Adrenal gland (tissue), 12 donors: ENCODE results near the gene NOP14. TPM values are rescaled to one million over a fixed set of nuclear protein-coding genes. Genes with fewer than 3 reads are reported as not detected.

ENCODE experiments used
- DNase-seq, 7 donors: peaks; one replicate each; pipeline ENCODE4 v3.0.0-alpha.2; 2019 to 2020
- H3K27ac ChIP-seq, 5 donors: fragments of 200-600 bp; sonication (generic) in 4 of 5; 1 replicate in 3 of 5; 2 replicates in 2 of 5; pipeline versions ENCODE4 v1.5.1 to v1.8.0; 2016 to 2020; ENCODE audit warnings: mild to moderate bottlenecking in 1 of 5
- H3K27me3 ChIP-seq: fragments of 200-600 bp; 2 replicates; pipeline ENCODE4 v1.8.0; 2021
- H3K36me3 ChIP-seq, 2 donors: fragments of 200-600 bp; replicated peaks in 1 of 2; 1 replicate in 1 of 2; 2 replicates in 1 of 2; pipeline versions ENCODE4 v1.5.1 to v1.8.0; 2018 to 2022
- H3K4me1 ChIP-seq, 2 donors: fragments of 200-600 bp; replicated peaks in 1 of 2; 1 replicate in 1 of 2; 2 replicates in 1 of 2; pipeline versions ENCODE4 v1.5.1 to v1.8.0; 2018 to 2021
- H3K4me3 ChIP-seq, 4 donors: fragments of 200-600 bp; sonication (generic) in 3 of 4; one replicate each; pipeline ENCODE4 v1.5.1; 2016 to 2018
- H3K9me3 ChIP-seq, 3 donors: fragments of 200-600 bp; sonication (generic) in 1 of 3; replicated peaks in 1 of 3; 1 replicate in 2 of 3; 2 replicates in 1 of 3; pipeline versions ENCODE4 v1.5.1 to v1.8.0; 2016 to 2021
- POLR2A ChIP-seq, 2 donors: fragments of 450-650 bp; IDR thresholded peaks; one replicate each; pipeline ENCODE4 v1.6.1; 2017; ENCODE audit warnings: antibody characterized with exemption in 2 of 2, mild to moderate bottlenecking in 2 of 2, moderate library complexity in 1 of 2
- WGBS, 4 donors: extraction: QIAGEN DNeasy Blood & Tissue Kit in 2 of 4; methylation state at CpG; one replicate each; pipeline versions ENCODE4 v1.1.5 to v1.1.7; 2013 to 2017; 5-methylcytosine and 5-hydroxymethylcytosine counted together
- intact Hi-C, 2 donors: fragments of 100-400 bp; cut with DNase I; formaldehyde crosslinking; loops; one replicate each; pipeline versions ENCODE4 v1.14.1 to v1.15.0; 2022 to 2023
- polyA plus RNA-seq, 3 donors: library from polyadenylated mRNA; stranded (reverse); fragments of 200-250 nt in 2 of 3; fragments of 350-450 nt in 1 of 3; fragmentation: Illumina TruSeq in 1 of 3; extraction: RNeasy Lipid Tissue Mini Kit (QIAGEN cat#74804) in 1 of 3; gene quantifications; one replicate each; pipeline ENCODE4 v1.2.3, GENCODE V29; 2013 to 2014
- total RNA-seq, 9 donors: library from RNA; depleted of rRNA in 4 of 9; stranded (reverse); fragments of >200 nt in 4 of 9; fragments of 120-200 nt in 1 of 9; fragmentation: NEBNext Ultra II Directional in 1 of 9; extraction: Animal tissue kit (Norgen Biotek cat#: 25700) in 1 of 9; gene quantifications; one replicate each; pipeline versions ENCODE4 v1.1.0 to v1.2.4, GENCODE V29; 2013 to 2023
- TF ChIP-seq, protein P1 (sequence below), 6 experiments: fragments of 450-650 bp in 4 of 6; fragments of 200-600 bp in 2 of 6; sonication (generic) in 1 of 6; IDR thresholded peaks; 1 replicate in 5 of 6; 2 replicates in 1 of 6; pipeline versions ENCODE4 v1.5.1 to v1.8.0; 2016 to 2021; ENCODE audit warnings: antibody characterized with exemption in 6 of 6, mild to moderate bottlenecking in 2 of 6, moderate library complexity in 1 of 6
- donor health status: healthy with polysubstance abuse.
- donor health status: Bipolar disorder and iron deficiency.
- donor health status: DM: yes; HTN: yes; CAD: no.
- donor health status: DM: no; HTN: no; CAD: no.
- donor health status: DM: no; HTN: no; CAD: no.
- donor health status: DM: yes; HTN: yes; CAD: no.

Gene NOP14
- total and polyA plus RNA-seq, 12 donors, result 16.4 to 56.5 (median 25.5) TPM

DNA sequence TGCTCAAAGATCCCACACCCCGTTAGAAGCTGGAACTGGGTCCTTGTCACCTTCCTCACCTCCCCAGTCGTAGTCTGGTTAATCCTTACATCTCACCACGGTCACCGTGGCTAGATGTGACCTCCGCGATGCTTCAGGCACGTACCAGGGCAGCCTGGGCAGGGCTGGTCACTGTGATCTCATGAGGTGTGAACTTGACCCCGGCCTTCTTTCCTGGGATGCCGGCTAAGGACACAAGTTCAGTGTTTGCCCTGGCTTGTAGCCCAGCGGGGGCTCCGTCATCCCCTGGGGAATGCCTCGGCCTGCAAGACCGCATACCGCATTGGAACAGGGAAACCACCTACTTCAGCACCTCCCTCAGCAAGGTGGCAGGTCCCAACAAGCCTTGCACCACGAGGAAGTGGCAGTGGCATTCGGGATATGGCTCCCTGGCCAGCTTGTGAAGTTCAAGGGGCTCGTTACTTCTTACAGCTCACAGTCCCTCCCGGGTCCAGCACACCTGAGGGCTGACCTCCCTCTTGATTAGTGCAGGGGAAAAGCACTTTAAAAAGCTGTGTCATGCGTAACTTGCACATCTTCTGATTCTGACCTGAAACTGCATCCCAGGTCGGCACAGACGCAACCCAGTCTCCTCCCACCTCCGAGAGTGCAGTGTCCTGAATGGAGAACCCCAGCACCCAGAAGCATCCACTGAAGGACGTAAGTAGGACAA is 25.9 kb downstream of the NOP14 start:
- H3K36me3 ChIP-seq, result peaks cover 0 to 45% of the 10 kb centered on the region in 2 donors
- peak overlapping the region in 4 of 5 donors; percentile 26 to 71 (median 52) for H3K27ac ChIP-seq

DNA sequence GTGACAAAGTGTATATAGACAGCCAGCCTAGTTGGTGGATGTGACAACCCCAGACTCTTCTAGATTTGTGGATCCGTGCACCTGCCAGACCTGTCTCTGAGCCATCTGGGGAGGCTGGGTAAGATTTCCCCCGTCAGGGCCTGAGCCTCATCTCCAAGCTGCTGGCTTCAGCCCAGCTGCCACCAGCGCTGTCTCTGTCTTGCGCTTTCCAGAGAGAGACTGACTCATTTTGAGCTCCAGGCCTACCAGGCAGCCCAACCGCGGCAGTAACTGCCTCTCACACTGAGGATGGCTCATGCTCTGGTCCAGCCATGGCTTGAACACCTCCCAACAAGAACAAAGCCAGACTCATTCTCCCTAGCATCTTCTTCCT is 26.4 kb downstream of the NOP14 start:
- DNase-seq, result peak; percentile 62 to 89 (median 86)
- H3K27me3 ChIP-seq, result no peaks in the 10 kb centered on the region
- peaks cover 16 to 38% of the 10 kb centered on the region in 2 donors for H3K4me1 ChIP-seq
- H3K9me3 ChIP-seq, result no peaks in the 10 kb centered on the region
- peaks cover 0 to 41% of the 10 kb centered on the region in 2 donors for H3K36me3 ChIP-seq
- H3K4me3 ChIP-seq, result no peak overlapping the region
- 31 to 87% (median 65%) methylated on average over 3 to 6 of the region's 6 CpGs for WGBS, 4 donors
- TF ChIP-seq, protein P1, sequence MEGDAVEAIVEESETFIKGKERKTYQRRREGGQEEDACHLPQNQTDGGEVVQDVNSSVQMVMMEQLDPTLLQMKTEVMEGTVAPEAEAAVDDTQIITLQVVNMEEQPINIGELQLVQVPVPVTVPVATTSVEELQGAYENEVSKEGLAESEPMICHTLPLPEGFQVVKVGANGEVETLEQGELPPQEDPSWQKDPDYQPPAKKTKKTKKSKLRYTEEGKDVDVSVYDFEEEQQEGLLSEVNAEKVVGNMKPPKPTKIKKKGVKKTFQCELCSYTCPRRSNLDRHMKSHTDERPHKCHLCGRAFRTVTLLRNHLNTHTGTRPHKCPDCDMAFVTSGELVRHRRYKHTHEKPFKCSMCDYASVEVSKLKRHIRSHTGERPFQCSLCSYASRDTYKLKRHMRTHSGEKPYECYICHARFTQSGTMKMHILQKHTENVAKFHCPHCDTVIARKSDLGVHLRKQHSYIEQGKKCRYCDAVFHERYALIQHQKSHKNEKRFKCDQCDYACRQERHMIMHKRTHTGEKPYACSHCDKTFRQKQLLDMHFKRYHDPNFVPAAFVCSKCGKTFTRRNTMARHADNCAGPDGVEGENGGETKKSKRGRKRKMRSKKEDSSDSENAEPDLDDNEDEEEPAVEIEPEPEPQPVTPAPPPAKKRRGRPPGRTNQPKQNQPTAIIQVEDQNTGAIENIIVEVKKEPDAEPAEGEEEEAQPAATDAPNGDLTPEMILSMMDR (IDR thresholded peaks at IDR 0.05), result no peak
- peak in 1 of 2 donors; percentile 38 for TF ChIP-seq POLR2A (IDR thresholded peaks at IDR 0.05)
- peak overlapping the region in 4 of 5 donors; percentile 26 to 71 (median 52) for H3K27ac ChIP-seq
- intact Hi-C loops, result loop anchor here (10.0 kb wide), 2 partner anchors 92 to 172 kb away; partner anchors contain the start of gene ADD1 (in 2 of the 2)

More for the DNA sequence above, 25.9 kb downstream of the NOP14 start:
- Histone ChIP-seq H3K27me3 (no peaks in the 10 kb centered on the region), H3K9me3 (no peaks in the 10 kb centered on the region), H3K4me3 (no peak overlapping the region), H3K4me1 (peaks cover 16 to 38% of the 10 kb centered on the region in 2 donors)
- DNase-seq, result peak in 6 of 7 donors; percentile 33 to 73 (median 67)
- 46 to 69% (median 50%) methylated on average over 16 to 23 of the region's 23 CpGs for WGBS, 4 donors
- no peak for TF ChIP-seq POLR2A (IDR thresholded peaks at IDR 0.05)
- TF ChIP-seq, protein P1 (IDR thresholded peaks at IDR 0.05), result no peak
- intact Hi-C loops, result loop anchor here (10.0 kb wide), 2 partner anchors 93 to 173 kb away; partner anchors contain the start of gene ADD1 (in 2 of the 2)

DNA sequence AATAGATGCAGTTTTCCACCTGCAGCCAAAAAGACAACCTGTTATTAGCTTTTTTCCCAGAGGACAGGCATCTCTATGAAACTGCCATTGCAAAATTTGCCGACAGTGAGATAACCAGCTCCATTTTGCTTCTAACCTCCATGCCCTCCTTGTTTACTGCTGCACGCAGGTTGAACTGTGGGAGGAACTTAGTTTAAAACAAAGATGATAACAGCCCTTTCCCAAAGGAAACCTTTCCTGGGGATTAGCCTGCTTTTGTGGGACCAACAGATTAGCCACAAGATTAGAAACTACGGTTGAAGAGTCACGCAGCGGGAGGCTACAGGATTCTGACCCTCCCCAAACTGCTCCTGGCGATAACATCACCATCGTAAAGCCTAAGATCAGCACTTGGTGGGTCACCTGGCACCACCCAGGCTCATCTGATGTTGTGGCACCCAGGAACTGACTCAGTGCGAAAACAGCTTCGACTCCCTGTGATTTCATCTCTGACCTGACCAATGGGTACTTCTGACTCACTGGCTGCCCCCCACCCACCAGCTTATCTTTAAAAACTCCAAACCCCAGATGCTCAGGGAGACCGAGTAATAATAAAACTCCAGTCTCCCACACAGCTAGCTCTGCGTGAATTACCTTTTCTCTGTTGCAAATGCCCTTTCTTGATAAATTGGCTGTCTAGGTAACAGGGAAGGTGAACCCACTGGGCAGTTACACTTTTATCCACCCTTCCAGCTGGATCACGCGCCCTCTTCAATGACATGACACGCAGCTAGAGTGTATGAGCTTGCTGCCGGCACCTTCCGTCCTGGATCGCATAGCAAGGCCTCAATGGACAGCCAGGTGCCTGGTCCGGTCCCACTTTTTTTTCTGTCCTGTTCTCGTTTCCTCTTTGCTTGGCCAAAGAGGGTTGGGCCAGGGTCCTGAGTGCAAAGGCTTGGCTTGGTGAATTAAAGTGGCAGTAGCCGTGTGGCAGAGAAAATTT is 27.2 kb downstream of the NOP14 start:
- Histone ChIP-seq H3K4me3 (peak overlapping the region in 1 of 4 donors; percentile 98), H3K9me3 (no peaks in the 10 kb centered on the region), H3K36me3 (peaks cover 0 to 40% of the 10 kb centered on the region in 2 donors), H3K4me1 (peaks cover 16 to 38% of the 10 kb centered on the region in 2 donors), H3K27ac (peak overlapping the region in 4 of 5 donors; percentile 26 to 95 (median 52)), H3K27me3 (no peaks in the 10 kb centered on the region)
- TF ChIP-seq POLR2A (IDR thresholded peaks at IDR 0.05), result no peak
- TF ChIP-seq, protein P1 (IDR thresholded peaks at IDR 0.05), result no peak
- intact Hi-C loops, result loop anchor here (10.0 kb wide), 2 partner anchors 91 to 171 kb away; partner anchors contain the start of gene ADD1 (in 2 of the 2)
- DNase-seq, result peak in 4 of 7 donors; percentile 7 to 56 (median 24)
- 81 to 87% (median 85%) methylated on average over 17 to 20 of the region's 20 CpGs for WGBS, 4 donors
